ENCODE results near the gene SMAD7. TPM values are rescaled to one million over a fixed set of nuclear protein-coding genes. Genes with fewer than 3 reads are reported as not detected.
A peak's percentile ranks its signal among the peaks of the same experiment; 100 is the strongest.

SMAD7 gene
- total RNA-seq, 2 experiments from 2014 or later, result 23.8 to 24.1 TPM

DNA sequence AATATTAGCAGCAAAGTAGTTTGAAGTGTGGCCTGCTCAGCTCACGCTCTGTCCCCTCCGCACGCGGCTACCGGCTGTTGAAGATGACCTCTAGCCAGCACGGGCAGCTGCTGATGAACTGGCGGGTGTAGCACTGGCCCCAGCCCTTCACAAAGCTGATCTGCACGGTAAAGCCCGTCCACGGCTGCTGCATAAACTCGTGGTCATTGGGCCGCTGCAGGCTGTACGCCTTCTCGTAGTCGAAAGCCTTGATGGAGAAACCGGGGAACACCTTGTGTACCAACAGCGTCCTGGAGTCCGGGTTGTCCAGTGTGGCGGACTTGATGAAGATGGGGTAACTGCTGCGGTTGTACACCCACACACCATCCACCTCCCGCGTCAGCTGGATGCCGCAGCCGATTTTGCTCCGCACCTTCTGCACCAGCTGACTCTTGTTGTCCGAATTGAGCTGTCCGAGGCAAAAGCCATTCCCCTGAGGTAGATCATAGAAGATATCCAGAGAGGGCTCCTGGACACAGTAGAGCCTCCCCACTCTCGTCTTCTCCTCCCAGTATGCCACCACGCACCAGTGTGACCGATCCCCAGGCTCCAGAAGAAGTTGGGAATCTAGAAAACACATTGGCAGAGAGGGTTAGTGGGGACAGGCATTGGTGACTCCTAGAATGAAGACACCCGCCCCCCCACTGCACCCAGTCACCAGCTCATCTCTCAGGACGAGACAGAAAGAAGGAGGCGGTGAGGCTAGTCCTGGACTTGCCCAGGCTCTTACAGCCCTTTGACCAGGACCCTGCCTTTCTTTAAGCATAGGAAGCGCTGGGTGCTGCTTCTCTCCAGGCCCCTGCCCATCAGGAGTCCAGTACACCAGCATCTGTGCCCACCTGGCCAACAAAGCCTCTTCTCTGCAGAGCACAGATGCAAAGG lies 29.2 kb downstream of the SMAD7 start:
- peak overlapping the region; percentile 15 for H3K27ac Mint-ChIP-seq
- no peaks in the 10 kb centered on the region for H3K27me3 Mint-ChIP-seq (ENCODE audit: low read depth)
- H3K9me3 Mint-ChIP-seq (ENCODE audit: insufficient read depth), result no peaks in the 10 kb centered on the region
- no peak overlapping the region for H3K4me3 Mint-ChIP-seq
- DNase-seq (no peak), ATAC-seq (no peak)
- H3K36me3 Mint-ChIP-seq (ENCODE audit: low read depth), result peaks cover 51% of the 10 kb centered on the region
- peaks cover 69% of the 10 kb centered on the region for H3K4me1 Mint-ChIP-seq (ENCODE audit: low read depth)
- ChIA-PET CTCF (interaction anchor here (0.8 to 3.7 kb wide), 3 partner anchors 8 to 145 kb away, joined by 3 to 16 read pairs (median 3); no protein-coding TSS in a partner anchor), POLR2A (no interaction called here)

DNA sequence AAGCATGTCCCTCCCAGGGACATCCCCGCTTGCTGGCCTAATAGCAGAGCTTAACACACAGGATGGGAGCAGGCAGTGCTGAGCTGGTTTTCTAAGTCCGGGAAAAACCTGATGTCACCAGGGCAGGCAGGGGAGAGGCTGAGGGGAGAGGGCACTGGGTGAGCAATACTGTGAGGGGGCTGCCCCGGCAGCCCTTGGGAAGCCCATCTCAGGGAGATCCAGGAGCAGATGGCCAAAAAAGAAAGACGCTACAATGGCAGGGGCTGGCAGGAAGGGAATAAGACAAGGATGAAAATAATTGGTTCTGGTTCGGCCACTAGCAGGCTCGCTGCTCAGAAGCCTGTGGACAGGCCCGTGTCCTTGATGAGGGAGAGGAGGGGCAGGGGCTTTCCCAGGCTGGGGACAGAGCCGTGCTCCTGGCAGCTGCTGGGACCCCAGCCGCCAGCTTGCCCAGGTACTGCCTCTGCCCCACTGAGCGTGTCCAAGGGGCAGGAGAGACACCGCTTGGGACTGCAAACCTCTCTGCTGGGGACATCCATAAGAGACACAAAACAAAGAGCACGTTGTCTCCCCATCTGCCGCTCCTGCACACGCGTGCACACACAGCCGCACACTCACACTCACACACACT lies 30.2 kb downstream of the SMAD7 start:
- ChIA-PET CTCF (no interaction called here), POLR2A (no interaction called here)
- Mint-ChIP-seq H3K9me3 (ENCODE audit: insufficient read depth) (no peaks in the 10 kb centered on the region), H3K4me3 (no peak overlapping the region), H3K4me1 (ENCODE audit: low read depth) (peaks cover 68% of the 10 kb centered on the region), H3K27me3 (ENCODE audit: low read depth) (no peaks in the 10 kb centered on the region), H3K27ac (peak overlapping the region; percentile 48), H3K36me3 (ENCODE audit: low read depth) (peaks cover 45% of the 10 kb centered on the region)
- DNase-seq (no peak), ATAC-seq (no peak)

DNA sequence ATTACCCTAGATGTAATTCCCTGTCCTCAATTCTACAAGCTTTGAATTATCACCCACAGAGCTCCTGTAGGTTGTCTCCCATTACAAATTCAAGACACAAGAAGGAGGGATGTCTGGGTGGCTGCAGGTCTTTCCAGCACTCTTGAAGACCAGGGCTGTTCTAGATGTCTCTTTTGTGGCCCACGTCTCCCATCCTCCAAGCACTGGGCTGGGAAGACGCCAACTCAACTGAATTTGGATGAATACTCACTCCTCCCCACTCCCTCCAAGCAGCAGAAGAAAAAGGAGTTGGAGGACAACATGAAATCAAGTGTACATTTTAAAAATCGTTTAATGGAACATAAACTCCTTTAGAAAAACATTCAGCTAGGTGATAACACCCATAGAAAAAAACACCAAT lies 31.2 kb downstream of the SMAD7 start:
- no peak overlapping the region for H3K27ac Mint-ChIP-seq
- peaks cover 41% of the 10 kb centered on the region for H3K36me3 Mint-ChIP-seq (ENCODE audit: low read depth)
- DNase-seq (no peak), ATAC-seq (no peak)
- H3K27me3 Mint-ChIP-seq (ENCODE audit: low read depth), result no peaks in the 10 kb centered on the region
- H3K4me1 Mint-ChIP-seq (ENCODE audit: low read depth), result peaks cover 67% of the 10 kb centered on the region
- ChIA-PET POLR2A (no interaction called here), CTCF (interaction anchor here (0.6 kb wide), 1 partner anchor 13 kb away, joined by 3 read pairs; no protein-coding TSS in a partner anchor)
- no peaks in the 10 kb centered on the region for H3K9me3 Mint-ChIP-seq (ENCODE audit: insufficient read depth)
- no peak overlapping the region for H3K4me3 Mint-ChIP-seq

DNA sequence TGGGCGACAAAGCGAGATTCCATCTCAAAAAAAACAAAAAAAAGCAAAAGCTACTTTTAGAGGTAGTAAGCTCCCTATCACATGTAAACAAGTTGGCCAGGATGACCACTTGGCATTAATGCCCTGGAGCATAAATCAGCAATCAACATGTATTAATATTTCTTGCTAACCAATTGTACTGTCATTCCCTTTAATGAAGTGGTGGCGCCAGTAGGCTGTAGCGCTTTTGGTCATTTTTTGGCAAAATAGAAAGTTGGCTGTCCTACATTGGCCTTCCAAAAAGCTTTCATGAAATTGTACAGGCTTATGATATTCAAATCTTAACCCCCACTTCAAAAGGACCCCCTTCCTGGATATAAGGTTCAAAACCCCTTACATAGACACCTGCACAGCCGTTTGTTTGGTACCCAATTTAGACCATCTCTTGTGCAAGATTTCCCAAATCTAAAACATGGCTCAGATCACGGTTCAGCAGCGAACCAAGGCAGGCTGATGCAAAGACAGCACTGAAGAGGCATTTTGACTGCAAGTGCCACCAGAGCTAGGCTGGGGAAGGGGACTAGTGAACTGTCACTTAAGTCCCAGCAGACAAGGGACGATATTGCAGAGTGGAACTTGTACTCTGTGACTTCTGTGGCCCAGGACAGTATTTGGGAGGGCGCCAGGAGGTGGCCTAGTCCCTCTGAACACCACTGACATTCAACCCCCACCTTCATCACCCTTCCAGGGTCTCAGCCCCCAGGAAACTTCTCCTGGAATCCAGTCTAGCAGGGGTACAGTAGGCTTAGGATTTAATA lies 31.9 kb downstream of the SMAD7 start:
- H3K4me1 Mint-ChIP-seq (ENCODE audit: low read depth), result peaks cover 66% of the 10 kb centered on the region
- H3K4me3 Mint-ChIP-seq, result no peak overlapping the region
- peaks cover 36% of the 10 kb centered on the region for H3K36me3 Mint-ChIP-seq (ENCODE audit: low read depth)
- no peaks in the 10 kb centered on the region for H3K27me3 Mint-ChIP-seq (ENCODE audit: low read depth)
- ChIA-PET CTCF (interaction anchor here (0.6 kb wide), 1 partner anchor 12 kb away, joined by 3 read pairs; no protein-coding TSS in a partner anchor), POLR2A (interaction anchor here (0.7 kb wide), 1 partner anchor 67 kb away, joined by 3 read pairs; no protein-coding TSS in a partner anchor)
- no peaks in the 10 kb centered on the region for H3K9me3 Mint-ChIP-seq (ENCODE audit: insufficient read depth)
- H3K27ac Mint-ChIP-seq, result no peak overlapping the region
- no peak for ATAC-seq
- no peak for DNase-seq

DNA sequence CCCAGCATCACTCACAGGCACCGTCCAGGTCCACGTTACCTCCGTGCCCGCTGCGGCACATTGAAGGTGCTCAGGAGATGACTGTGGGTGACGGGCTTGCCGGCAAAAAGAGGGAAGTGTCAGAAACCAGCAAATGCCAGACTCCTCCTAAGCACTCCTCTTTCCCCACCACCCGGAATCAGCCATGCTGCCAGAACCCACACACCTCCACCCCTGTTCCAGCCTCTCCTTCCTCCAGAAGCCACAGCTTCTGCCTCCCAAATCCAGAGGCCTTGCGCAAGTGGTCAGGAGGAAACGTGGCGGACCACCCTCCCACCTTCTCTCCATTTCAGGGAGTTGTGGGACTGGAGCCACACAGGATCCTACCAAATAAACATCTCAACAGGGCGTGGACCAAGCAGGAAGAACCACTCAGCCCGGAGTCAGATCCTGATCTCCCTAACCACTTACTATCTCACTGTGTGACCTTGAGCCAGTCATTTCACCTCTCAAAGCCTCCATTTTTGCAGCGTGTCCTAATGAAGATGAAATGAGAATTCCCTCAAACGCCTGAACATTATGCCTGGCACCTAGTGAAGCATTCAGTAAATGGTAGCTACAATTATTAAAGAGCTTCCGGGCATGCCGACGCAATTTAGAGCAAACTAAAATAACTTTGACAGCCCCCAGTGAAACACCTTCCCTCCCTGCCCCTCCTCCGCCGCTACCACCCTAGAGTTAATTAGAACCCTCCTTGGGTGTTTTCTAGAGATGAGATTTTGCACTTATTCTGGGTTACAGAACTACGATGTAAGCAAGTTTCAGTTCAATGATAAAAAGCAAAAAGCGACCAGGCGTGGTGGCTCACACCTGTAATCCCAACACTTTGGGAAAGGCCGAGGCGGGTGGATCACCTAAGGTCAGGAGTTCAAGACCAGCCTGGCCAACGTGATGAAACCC lies 32.9 kb downstream of the SMAD7 start:
- Mint-ChIP-seq H3K27ac (no peak overlapping the region), H3K27me3 (ENCODE audit: low read depth) (no peaks in the 10 kb centered on the region), H3K4me3 (no peak overlapping the region), H3K36me3 (ENCODE audit: low read depth) (peaks cover 26% of the 10 kb centered on the region), H3K4me1 (ENCODE audit: low read depth) (peaks cover 61% of the 10 kb centered on the region), H3K9me3 (ENCODE audit: insufficient read depth) (no peaks in the 10 kb centered on the region)
- ATAC-seq (no peak), DNase-seq (no peak)
- ChIA-PET CTCF (interaction anchor here (1.0 to 1.5 kb wide), 2 partner anchors 21 to 141 kb away, joined by 3 to 4 read pairs; no protein-coding TSS in a partner anchor), POLR2A (no interaction called here)

DNA sequence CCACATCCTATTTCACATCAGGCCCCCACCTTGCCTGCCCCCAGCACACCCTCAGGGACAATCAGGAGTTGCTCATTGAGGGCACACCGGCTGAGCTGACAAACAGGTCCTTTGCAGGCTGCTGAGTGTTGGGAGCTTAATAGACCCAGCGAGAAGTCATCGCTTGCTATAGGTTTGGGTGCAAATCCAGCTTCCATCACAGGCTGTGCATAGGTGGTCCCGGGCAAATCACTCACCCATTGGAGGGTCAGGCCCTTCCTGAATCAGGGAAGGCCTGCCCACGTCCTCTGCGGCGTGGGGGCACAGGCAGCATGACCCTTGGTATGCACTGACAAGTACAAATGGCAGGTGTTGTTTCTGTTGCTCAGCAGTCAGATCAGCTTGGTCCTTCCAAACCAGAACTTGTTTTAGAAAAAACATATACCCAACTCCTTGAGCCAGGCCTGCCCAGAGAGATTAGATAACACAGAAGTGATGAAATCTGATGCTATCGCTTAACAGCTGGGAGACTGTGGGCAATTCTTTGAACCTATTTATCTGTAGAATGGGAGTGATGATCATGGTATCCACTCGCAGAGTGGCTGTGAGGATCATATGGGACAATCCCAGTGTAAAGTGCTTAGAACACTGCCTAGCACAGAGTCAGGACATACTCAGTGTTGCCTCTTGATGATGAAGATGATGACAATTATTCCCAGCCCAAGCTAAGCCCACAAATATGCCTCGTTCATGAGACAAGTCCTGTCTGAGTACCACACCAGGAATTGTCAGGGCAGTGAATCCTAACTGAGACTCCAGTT lies 34.9 kb downstream of the SMAD7 start:
- Mint-ChIP-seq H3K27ac (no peak overlapping the region), H3K4me3 (no peak overlapping the region), H3K4me1 (ENCODE audit: low read depth) (peaks cover 46% of the 10 kb centered on the region), H3K36me3 (ENCODE audit: low read depth) (peaks cover 14% of the 10 kb centered on the region), H3K9me3 (ENCODE audit: insufficient read depth) (no peaks in the 10 kb centered on the region), H3K27me3 (ENCODE audit: low read depth) (no peaks in the 10 kb centered on the region)
- POLR2A ChIA-PET, result interaction anchor here (0.6 kb wide), 1 partner anchor 139 kb away, joined by 5 read pairs; no protein-coding TSS in a partner anchor
- DNase-seq (no peak), ATAC-seq (no peak)
- CTCF ChIA-PET, result interaction anchor here (0.9 to 5.4 kb wide), 3 partner anchors 23 to 138 kb away, joined by 4 to 35 read pairs (median 4); no protein-coding TSS in a partner anchor

DNA sequence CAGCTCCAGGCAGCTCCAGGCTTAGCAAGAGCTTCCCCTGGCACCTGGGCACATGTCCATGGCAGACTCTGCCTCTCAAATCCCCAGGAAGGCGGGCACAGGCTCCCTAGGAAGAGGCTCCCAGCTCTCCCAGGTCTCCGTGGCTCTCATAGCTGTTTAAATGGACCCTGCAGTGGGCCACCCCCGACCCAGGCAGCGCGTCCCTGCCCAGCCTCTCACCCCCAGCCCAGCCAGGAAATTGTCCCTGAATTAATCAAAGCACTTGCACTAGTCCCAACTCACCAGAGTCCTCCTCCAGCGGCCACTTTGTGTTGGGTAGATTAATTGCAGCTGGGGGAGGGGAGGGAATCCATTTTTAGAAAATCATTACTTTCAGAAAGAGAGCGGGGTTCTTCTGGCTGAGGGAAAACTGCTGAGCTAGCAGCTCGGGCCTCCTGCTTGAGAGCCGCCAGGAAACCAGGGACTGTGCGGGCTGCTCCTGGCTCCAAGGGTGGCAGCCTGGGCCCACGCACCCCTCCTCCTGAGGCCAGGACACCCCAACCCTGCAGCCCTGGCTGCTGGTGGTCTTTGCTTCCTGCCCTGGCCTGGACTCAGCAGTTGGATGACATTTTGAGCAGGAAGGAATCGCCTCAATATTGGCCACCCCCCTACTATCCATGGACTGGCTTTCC lies 36.0 kb downstream of the SMAD7 start:
- peaks cover 47% of the 10 kb centered on the region for H3K4me1 Mint-ChIP-seq (ENCODE audit: low read depth)
- ChIA-PET POLR2A (no interaction called here), CTCF (interaction anchor here (1.3 to 5.4 kb wide), 3 partner anchors 9 to 136 kb away, joined by 4 to 35 read pairs (median 16); no protein-coding TSS in a partner anchor)
- DNase-seq (no peak), ATAC-seq (no peak)
- no peaks in the 10 kb centered on the region for H3K9me3 Mint-ChIP-seq (ENCODE audit: insufficient read depth)
- H3K36me3 Mint-ChIP-seq (ENCODE audit: low read depth), result peaks cover 5% of the 10 kb centered on the region
- H3K4me3 Mint-ChIP-seq, result no peak overlapping the region
- H3K27me3 Mint-ChIP-seq (ENCODE audit: low read depth), result no peaks in the 10 kb centered on the region
- no peak overlapping the region for H3K27ac Mint-ChIP-seq

DNA sequence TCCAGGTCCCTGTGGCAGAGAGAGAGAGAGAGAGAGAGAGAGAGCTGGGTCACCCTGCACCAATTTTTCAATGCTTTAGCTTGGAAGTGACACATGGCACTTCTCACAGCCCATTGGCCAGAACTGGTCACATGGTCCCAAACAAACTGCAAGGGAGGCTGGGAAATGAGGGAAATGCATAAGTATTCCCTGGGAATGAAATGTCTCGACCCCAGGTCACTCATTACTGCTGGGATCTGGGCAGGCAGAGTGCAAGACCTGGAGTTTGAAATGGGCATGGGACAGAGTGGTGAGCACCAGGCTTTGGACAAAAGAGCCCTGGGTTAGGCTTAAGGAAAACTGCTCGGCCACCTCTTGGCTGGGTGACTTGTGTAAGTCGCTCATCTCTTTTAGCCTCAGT lies 37.0 kb downstream of the SMAD7 start:
- no peaks in the 10 kb centered on the region for H3K9me3 Mint-ChIP-seq (ENCODE audit: insufficient read depth)
- POLR2A ChIA-PET, result no interaction called here

DNA sequence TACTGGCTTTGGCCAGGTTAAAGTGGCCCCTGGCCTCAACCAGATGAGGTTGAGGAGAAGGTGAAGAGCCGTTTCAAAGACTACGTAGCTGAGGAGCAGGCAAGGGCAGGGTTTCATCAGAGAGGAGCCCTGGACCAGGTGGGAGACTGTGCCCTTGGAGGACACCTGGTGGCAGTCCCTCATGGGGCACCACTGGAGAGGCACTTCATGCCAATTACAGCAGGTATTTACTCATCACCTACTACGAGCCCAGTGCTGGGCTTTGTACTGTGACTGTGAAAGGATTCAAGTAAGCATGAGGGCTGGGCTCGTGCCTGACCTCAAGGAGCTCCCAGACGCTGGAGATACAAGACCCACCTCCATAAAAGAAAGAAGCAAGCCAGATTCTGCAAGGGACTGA lies 37.6 kb downstream of the SMAD7 start:
- H3K9me3 Mint-ChIP-seq (ENCODE audit: insufficient read depth), result no peaks in the 10 kb centered on the region
- H3K4me3 Mint-ChIP-seq, result no peak overlapping the region
- no peaks in the 10 kb centered on the region for H3K27me3 Mint-ChIP-seq (ENCODE audit: low read depth)
- ATAC-seq, result peak; percentile 63
- POLR2A ChIA-PET, result no interaction called here
- H3K36me3 Mint-ChIP-seq (ENCODE audit: low read depth), result no peaks in the 10 kb centered on the region
- peak; percentile 64 for DNase-seq
- peaks cover 56% of the 10 kb centered on the region for H3K4me1 Mint-ChIP-seq (ENCODE audit: low read depth)
- no peak overlapping the region for H3K27ac Mint-ChIP-seq
- CTCF ChIA-PET, result interaction anchor here (0.9 to 5.4 kb wide), 10 partner anchors 10 to 236 kb away, joined by 3 to 35 read pairs (median 4); no protein-coding TSS in a partner anchor

More for the DNA sequence above, 37.0 kb downstream of the SMAD7 start:
- DNase-seq (no peak), ATAC-seq (no peak)
- Mint-ChIP-seq H3K27ac (no peak overlapping the region), H3K4me1 (ENCODE audit: low read depth) (peaks cover 53% of the 10 kb centered on the region), H3K27me3 (ENCODE audit: low read depth) (no peaks in the 10 kb centered on the region), H3K4me3 (no peak overlapping the region), H3K36me3 (ENCODE audit: low read depth) (no peaks in the 10 kb centered on the region)
- CTCF ChIA-PET, result interaction anchor here (1.0 to 5.4 kb wide), 9 partner anchors 9 to 236 kb away, joined by 3 to 35 read pairs (median 4); no protein-coding TSS in a partner anchor
